PFSK-1 (cell line): ENCODE data around the gene PIK3R5.

Source experiments
- POLR2AphosphoS5 ChIP-seq: IDR thresholded peaks from 2 replicates; pipeline ENCODE4 v1.6.1; 2012; ENCODE audit warnings: low read depth, mild to moderate bottlenecking, control low read depth, low read length, moderate library complexity
- SIN3A ChIP-seq: IDR thresholded peaks from 2 replicates; pipeline ENCODE4 v1.6.1; 2012; ENCODE audit warnings: mild to moderate bottlenecking, low read length, moderate library complexity, borderline replicate concordance; ENCODE audit not compliant: insufficient read depth
- TAF1 ChIP-seq: IDR thresholded peaks from 2 replicates; pipeline ENCODE4 v1.6.1; 2012; ENCODE audit warnings: low read length, control low read depth, borderline replicate concordance; ENCODE audit not compliant: insufficient read depth

DNA sequence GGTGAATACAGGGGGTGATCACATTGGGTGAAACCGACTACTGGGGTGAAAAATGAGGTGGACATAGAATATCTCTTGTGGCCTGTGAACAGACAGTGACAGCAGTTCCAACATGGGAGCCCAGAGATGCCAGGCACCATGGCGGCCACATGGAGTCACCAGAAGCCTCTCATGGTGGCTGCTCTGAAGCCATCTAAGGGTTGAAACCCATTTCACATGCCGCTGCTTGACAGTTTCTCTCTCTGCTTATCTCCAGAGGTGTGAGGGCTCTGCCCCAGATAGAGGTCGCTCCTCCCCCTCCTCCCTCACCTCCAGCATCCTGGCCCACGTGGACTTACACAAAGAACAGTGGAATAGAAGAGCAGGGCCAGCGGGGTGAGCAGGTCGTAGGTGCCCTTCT lies 60.2 kb downstream of the PIK3R5 start:
- no peak for TF ChIP-seq POLR2AphosphoS5
- TF ChIP-seq SIN3A: no peak
- no peak for TF ChIP-seq TAF1
